Measurements from ENCODE around the gene SLC25A46.
"Not testable (repeated sequence)": the region's sequence is repeated elsewhere in the genome, so short reads cannot be mapped to it uniquely, and the experiment has no call there.

The SLC25A46 gene

DNA sequence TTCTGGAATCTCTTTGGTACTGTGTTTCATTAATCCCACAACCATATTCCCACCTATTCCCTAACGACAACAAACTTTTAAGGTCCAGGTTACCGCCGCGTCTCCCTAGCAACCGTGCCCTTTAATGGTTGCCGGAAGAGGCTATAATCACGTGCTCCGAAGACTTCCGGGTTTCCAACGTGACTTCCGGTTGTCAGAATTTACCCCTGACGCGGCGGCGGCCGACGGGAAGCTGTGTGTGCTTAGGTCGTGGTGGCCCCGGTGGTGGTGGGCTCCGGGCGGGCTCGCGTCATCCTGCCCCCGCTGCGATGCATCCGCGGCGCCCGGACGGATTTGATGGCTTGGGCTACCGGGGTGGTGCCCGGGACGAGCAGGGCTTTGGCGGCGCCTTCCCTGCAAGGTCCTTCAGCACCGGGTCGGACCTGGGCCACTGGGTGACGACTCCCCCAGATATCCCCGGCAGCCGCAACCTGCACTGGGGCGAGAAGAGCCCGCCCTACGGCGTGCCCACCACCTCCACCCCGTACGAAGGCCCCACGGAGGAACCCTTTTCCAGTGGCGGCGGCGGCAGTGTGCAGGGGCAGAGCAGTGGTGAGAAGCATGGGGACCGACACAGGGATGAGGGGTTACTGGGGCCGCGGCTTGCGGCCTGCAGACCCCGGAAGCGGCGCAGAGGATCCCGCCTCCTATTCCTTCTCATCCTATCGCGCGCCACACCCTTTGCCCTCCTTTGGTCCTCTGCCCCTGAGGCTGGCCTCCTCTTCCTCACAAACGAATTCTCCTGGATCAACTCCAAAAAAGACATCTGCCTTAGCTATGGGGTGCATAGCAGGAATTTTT is at the start of gene SLC25A46:
TSS of gene SLC25A46 (plus strand) at position 196 of the 840 bp plus-strand sequence. CDS start at position 309, 113 bp downstream.
- peak; percentile 96 for DNase-seq (ENCODE audit: low spot score)

DNA sequence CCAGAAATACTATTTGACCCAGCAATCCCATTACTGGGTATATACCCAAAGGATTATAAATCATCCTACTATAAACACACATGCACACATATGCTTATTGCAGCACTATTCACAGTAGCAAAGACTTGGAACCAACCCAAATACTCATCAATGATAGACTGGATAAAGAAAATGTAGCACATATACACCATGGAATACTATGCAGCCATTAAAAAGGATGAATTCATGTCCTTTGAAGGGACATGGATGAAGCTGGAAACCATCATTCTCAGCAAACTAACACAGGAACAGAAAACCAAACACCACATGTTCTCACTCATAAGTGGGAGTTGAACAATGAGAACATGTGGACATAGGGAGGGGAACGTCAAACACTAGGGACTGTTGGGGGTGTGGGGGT is 48.2 kb upstream of the SLC25A46 start:
- DNase-seq (ENCODE audit: low spot score): not testable (repeated sequence)

DNA sequence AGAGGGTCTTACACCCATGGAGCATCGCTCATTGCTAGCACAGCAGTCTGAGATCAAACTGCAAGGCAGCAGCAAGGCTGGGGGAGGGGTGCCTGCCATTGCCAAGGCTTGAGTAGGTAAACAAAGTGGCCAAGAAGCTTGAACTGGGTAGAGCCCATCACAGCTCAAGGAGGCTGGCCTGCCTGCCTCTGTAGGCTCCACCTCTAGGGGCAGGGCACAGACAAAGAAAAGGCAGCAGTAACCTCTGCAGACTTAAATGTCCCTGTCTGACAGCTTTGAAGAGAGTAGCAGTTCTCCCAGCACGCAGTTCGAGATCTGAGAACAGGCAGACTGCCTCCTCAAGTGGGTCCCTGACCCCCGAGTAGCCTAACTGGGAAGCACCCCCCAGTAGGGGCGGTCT is 46.1 kb upstream of the SLC25A46 start:
- DNase-seq (ENCODE audit: low spot score): not testable (repeated sequence)

DNA sequence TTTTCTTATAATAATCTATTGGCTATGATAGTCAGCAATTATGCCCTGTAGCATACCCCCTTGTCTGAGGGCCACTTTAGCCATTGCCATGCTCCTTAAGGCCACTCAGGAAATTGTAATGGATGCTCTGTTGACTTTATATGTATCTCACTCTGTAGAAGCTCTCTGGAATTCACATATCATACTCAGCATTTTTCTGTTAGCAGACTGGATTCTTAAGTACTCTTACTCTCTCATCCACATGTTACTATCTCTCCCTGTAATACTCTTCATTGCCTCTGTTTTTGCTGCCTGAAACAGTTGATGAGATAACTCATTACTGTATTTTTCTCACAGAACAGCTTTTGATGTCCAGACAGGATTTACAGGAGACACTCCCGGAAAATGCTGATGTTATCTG is 36.5 kb upstream of the SLC25A46 start:
- DNase-seq (ENCODE audit: low spot score): no peak

DNA sequence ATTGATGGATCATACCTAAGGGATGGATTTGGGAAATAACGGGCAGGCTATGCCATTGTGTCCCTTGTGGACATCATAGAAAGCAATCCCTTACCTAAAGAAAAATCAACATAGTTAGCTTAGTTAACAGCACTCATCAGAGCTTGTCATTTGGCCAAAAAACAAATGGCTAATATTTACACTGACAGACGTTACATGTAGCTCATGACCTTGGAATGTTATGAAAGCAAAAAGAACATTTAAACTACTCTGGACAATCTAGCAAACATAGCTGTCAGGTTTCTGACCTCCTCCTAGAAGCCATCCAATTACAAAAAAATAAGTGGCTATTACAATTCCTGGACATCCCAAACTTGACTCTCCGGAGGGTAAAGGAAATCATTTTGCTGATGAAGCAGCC is 36.1 kb upstream of the SLC25A46 start:
- DNase-seq (ENCODE audit: low spot score): no peak

DNA sequence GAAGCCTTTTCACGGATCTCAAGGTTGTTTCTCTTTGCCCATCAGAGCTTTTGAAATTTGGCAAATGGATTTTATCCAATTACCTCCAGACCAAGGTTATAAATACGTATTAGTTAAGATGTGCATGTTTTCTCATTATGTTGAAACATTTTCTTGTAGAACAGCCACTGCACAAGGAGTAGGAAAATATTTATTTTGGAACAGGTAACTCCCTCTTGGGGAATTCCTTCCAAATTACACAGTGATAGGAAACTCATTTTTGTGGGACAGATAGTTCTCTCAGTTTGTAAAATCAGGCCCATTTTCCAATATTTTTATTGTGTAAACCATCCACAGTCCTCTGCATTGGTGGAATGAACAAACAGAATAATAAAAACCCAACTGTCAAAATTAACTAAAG is 35.3 kb upstream of the SLC25A46 start:
- no peak for DNase-seq (ENCODE audit: low spot score)

DNA sequence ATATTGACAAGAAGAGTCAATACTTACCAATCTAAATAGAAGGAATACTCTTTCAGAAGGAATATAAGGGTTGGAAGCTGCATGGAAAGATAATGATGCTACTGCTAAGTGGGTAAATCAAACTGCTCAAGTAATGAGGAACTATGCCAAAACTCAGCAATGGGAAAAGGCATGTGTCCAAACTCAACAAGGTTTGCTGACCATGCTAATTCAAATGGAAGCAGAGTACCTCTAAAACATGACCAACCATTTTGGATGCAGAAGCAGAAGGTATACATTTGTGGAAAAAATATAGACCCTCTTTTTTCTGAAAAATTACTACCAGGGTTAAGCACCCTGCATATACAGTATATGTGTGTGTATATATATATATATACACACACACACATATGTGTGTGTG is 33.5 kb upstream of the SLC25A46 start:
- no peak for DNase-seq (ENCODE audit: low spot score)

DNA sequence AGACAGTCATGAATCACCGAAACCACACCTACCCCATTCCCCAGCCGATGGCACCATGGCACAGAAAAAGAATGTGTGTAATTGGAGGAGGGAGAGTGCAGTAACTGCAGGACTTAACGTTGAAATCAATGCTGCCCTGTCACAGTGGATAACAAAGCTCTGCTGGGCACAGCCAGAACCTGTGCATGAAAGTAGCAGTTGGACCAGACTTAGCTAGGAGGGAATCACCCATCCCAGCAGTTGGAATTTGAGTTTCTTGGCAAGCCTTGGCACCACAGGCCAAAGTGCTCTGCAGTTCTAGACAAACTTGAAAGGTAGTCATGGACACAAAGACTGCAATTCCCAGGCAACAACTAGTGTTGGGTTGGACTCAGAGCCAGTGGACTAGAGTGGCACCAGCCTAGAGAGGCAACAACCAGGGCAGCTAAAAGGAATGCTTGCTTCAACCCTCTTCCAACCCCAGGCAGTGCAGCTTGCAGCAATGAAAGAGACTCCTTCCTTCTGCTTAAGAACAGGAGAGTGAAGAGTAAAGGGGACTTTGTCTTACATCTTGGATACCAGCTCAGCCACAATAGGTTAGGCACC is 31.5 kb upstream of the SLC25A46 start:
- DNase-seq (ENCODE audit: low spot score): no peak

DNA sequence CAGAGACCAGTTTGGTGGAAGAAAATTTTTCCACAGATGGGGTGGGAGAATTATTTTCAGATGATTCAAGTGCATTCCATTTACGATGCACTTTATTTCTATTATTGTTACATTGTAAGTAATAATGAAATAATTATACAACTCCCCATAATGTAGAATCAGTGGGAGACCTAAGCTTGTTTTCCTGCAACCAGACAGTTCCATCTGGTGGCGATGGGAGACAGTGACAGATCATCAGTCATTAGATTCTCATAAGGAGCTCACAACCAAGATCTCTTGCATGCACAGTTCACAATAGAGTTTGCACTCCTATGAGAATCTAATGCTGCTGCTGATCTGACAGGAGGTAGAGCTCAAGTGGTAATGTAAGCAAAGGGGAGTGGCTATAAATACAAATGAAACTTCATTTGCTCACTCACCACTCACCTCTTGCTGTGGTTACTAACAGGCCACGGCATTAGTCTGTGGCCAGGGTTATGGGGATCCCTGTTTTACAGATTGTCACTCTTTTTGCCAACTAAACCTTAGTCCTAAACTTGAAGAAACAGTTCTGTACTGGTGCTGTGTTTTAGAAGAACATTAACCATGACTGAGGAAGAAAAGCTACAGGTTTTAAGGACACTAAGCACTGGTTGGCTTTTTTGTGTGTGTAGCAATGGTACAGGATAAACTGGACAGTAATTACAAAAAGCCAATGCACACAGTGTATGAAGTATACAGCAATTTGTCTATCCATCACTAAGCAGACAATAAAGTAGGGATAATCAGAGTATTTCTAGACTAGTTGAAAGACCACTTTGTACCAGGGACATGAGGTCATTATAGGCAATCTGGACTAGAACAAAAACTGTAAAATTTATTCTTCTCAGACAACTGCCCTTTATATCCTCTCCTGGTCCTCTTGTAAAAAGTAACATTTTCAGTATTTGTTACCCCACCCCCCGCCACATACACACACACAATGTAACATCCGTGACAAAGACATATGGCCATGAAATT is 22.3 kb upstream of the SLC25A46 start:
- no peak for DNase-seq (ENCODE audit: low spot score)

DNA sequence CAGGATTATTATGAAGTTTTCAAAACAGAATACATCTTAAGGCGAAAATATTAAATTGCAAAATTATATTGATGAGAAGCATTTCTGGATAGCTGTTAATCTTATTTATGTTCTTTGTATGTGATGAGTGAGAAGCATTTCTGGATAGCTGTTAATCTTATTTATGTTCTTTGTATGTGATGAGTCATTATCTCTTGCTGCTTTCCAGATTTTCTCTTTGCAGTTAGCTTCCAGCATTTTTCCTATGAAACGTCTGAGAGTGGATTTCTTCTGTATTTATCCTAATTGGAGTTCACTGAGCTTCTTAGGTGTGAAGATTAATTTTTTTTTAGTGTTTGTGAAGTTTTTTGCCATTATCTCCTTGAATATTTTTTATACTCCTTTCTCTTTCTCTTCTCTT is 20.5 kb upstream of the SLC25A46 start:
- DNase-seq (ENCODE audit: low spot score): no peak

DNA sequence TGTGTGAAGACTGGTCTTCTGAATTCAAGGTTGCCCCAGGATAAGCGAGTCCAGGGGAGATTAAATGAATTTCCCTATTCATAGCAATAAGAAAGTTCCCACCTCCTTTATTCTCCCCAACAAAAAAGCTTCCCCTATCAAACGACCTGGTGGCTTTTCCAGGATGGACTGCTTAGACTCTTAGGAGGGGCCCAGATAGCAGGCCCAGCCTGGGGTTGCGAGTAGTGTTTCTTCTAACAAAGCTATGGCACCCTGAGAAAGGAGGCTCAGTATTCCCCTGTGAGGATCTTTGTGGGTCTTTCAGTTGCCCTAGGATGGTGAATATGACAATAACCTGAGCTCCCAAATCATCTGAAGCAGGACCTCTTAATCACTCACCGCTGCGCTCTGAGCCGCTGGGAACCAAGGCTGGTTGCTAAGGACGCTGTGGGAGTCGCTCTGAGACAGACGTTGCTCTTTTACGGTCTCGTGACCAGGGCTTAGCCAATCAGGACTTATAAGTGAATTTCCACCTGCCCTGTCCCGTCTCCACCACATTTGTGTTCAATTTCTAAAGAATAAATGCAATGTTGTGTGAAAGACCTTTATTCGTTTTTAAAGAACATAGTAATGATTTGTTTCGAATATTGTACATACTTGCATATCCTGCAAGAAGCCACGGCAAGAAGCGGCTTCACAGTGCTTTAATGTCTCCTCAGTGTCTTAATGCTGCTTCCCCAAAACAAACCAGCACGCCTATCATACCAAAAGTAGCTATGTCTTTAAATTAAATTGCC is 12.4 kb upstream of the SLC25A46 start, which contains the start of gene TMEM232:
TSS of gene TMEM232 (minus strand) at position 423 of the 776 bp plus-strand sequence. CDS start 59,319 bp downstream, outside the sequence.
- DNase-seq (ENCODE audit: low spot score): peak; percentile 82

DNA sequence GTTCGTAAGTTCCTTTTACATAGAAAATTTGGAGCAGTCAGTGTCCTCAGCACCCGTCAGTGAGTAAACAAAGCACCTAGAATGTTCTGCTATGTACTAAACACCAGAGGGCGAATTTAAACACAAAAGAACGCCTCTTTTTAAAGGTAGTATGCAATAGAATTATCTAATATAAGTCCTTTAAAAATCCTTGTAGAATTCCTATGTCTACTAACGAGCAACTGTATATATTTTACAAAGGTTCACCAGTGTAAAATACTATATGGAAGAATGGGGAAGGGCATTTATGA is 11.8 kb upstream of the SLC25A46 start:
- no peak for DNase-seq (ENCODE audit: low spot score)

DNA sequence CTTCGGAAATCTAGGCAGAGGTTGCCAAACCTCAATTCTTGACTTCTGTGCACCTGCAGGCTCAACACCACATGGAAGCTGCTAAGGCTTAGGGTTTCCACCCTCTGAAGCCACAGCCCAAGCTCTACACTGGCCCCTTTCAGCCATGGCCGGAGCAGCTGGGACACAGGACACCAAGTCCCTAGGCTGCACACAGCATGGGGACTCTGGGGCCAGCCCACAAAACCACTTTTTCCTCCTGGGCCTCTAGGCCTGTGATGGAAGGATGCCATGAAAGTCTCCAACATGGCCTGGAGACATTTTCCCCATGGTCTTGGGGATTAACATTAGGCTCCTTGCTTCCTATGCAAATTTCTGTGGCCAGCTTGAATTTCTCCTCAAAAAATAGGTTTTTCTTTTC is 7.3 kb upstream of the SLC25A46 start:
- not testable (repeated sequence) for DNase-seq (ENCODE audit: low spot score)

DNA sequence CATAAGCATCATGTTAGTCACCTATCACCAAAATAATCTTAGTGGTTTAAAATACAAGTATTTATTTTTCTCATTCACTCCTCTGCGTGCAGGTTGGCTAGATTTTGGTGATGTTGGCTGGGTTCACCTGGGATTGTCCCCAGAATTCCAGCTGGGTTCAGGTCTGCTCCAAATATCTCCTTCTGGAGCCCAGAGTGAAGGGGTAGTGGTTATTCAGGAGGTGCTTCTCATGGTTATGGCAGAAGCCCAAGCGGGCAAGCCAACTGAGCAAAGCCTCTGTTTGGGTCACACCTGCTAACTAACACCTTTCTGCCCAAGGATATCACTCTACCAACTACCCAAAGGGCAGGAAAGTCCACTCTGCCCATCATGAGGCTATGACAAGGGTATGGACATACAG is 4.7 kb upstream of the SLC25A46 start:
- no peak for DNase-seq (ENCODE audit: low spot score)

DNA sequence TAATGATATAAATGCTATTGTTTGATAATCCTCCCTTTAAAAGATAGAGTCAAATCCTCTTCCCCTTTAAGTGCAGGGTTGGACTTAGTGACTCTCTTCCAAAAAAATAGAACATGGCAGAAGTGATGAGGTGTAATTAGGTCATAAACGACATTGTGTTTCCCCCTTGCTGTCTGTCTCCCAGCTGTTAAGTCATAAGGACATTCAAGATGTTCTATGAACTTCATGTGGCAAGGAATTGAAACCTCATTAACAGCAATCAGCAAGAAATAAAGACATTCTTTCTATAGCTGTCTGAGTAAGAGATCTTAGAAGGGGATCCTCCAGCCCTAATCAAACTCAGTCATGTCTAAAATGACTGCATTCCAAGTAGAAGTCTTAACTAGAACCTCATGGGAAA is 3.3 kb upstream of the SLC25A46 start:
- no peak for DNase-seq (ENCODE audit: low spot score)

DNA sequence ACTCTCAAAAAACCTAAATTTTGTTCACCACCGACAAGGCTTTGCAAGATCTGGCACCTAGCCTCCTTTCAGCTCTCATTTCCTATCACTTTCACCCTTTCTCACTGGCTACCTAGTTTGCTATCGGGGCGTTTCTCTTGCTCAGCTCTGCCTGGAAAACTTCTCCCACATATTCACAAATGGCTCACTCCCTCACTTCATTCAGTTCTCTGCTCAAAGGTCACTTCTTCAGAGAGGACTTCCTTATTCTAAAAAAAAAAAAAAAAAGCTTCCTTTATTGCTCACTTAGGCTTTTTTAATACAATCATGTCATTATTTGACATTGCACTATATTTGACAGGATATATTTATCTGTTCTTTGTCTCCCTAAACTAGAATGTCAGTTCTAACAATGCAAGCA is 2.1 kb upstream of the SLC25A46 start:
- DNase-seq (ENCODE audit: low spot score): peak; percentile 24

DNA sequence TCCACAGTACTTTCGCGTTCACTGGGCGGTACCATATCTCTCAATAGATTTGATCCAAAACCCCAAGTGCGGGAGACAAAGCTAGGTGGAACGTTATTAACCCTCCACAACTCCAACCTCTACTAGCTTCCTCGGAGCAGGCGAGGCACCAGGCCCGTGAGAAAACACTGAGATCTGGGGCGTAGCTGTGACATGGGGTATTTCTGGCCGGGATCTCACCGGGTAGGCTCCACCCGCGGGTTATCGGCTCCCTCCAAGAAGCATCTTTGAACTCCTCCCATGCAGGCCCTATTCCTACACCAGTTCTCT is 350 bp upstream of the SLC25A46 start:
- DNase-seq (ENCODE audit: low spot score): no peak

DNA sequence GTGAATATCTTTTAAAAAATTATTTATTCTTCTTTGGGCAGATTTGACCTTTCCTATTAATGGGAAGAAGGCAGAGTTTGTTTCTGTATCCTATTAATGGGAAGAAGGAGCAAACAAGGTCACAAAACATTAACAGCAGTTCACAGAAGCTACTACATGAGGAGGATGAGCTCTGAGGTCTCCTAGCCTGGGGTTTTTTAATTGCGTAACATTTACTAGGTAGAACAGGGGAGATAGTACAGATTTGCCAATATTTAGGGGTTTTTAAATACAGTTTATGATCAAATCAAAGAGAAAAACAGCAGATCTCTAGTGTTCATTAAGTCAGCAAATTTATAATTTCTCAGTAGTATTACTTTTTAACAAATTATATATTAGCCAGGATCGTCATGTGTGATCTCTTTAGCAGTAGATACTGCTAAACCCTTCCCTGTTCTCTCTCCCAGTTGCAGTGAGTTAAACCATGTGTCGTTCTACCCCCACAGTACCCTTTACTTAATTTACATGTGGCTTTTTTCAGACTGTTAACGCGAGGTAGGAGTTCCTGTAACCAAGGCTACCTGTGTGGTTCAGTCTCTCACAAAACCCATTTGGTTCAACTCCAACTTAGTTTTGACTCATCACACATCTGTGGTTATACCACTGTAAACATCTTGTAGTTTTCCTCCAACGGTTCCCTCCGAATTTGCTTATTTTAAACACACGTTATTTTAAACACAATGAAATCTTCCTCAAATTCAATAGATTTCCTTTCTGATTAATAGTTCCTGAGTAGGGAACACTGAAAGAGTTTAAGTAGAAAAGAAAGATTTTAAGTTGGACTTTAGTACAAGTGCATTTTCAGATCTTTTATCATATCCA is 13.3 kb downstream of the SLC25A46 start:
- peak; percentile 81 for DNase-seq (ENCODE audit: low spot score)

DNA sequence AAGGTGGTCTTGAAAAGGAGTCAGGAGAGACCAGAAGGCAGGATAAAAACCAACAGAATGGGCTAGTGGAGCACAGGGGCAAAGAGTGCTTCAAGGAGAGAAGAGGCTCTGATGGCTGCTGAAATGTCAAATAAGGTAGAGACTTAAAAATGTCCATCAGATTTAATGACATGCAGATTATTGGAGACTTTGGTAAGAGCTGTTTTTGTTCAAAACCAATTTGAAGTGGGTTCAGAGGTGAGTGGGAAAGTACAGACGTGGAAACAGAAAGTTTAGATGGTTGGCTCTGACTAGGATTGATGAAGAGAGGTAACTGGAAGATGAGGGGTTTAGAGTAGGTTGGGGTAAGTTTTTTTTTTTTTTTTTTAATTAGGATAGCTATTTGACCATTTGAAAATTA is 14.1 kb downstream of the SLC25A46 start:
- DNase-seq (ENCODE audit: low spot score): peak; percentile 31

DNA sequence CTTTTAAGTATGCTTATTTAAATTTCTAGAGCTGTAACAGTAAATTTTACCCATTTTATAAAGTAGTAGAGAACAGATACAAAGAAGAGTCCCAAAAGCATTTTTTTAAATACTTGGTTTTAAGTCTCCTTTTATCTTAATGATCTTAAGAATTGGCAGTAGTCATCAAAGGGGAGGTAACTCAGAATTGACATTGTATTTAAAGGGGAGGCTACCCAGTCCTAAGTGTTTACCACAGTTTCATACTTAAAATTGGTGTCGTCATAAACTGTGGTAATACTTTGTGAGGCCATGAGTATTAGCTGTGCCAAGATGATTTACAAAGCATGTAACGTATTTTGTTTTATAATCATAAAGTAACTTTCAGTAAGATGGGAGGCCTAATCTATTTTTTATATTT is 14.8 kb downstream of the SLC25A46 start:
- DNase-seq (ENCODE audit: low spot score): no peak

DNA sequence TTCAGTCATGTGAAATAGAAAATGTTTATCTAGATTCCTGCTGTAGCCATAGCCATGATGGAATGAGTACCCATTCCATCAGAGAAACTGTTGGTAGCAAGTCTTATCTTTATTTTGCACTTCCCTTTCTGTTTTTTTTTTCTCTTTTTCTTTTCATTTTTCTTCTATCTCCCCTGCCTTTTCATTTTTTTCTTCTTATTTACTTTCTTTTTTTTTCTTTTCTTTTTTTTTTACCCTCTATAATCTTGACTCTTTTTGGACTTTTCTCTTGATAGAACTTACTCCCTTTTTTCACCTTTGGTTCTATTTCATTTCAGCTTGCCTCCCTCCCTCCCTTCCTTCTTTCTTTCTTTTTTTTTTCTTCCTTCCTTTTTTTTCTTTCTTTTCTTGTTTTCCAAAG is 15.4 kb downstream of the SLC25A46 start:
- no peak for DNase-seq (ENCODE audit: low spot score)
